Fibroblast of lung (primary cell): ENCODE measurements around the gene TMEM19.

Source experiments
- EZH2 ChIP-seq: IDR thresholded peaks from 2 replicates; pipeline ENCODE4 v1.5.1; 2012; ENCODE audit warnings: low read length, control low read depth, mild to moderate bottlenecking; ENCODE audit errors: missing control alignments
- TF ChIP-seq, protein P1 (sequence below), 2 donors: IDR thresholded peaks in 1 of 2; conservative IDR thresholded peaks in 1 of 2; 1 replicate in 1 of 2; 2 replicates in 1 of 2; pipeline ENCODE4 v1.5.1; 2011 to 2012; ENCODE audit warnings: low read length in 2 of 2, control low read depth in 1 of 2, inconsistent platforms in 1 of 2, low read depth in 1 of 2, mild to moderate bottlenecking in 1 of 2

- TF ChIP-seq, protein P1, sequence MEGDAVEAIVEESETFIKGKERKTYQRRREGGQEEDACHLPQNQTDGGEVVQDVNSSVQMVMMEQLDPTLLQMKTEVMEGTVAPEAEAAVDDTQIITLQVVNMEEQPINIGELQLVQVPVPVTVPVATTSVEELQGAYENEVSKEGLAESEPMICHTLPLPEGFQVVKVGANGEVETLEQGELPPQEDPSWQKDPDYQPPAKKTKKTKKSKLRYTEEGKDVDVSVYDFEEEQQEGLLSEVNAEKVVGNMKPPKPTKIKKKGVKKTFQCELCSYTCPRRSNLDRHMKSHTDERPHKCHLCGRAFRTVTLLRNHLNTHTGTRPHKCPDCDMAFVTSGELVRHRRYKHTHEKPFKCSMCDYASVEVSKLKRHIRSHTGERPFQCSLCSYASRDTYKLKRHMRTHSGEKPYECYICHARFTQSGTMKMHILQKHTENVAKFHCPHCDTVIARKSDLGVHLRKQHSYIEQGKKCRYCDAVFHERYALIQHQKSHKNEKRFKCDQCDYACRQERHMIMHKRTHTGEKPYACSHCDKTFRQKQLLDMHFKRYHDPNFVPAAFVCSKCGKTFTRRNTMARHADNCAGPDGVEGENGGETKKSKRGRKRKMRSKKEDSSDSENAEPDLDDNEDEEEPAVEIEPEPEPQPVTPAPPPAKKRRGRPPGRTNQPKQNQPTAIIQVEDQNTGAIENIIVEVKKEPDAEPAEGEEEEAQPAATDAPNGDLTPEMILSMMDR (conservative IDR thresholded peaks at IDR 0.05 in 1 of 2, IDR thresholded peaks at IDR 0.05 in 1 of 2; ENCODE audit: low read depth in 1 of 2, low read length in 2 of 2) = no peak
- no peak for TF ChIP-seq EZH2
Observed at GRCh38 chr12:71695782-71696181, 9.9 kb downstream of the TMEM19 start.
